Endodermal cell (in vitro differentiated cells): ENCODE measurements around the gene SCRT2. TPM values are rescaled to one million over a fixed set of nuclear protein-coding genes. Genes with fewer than 3 reads are reported as not detected.

Experiments used
- DNase-seq: peaks from one replicate; pipeline ENCODE4 v3.0.0-alpha.2; 2017
- H3K27ac ChIP-seq: 2 replicates; pipeline ENCODE4 v1.5.1; 2013; ENCODE audit warnings: mild to moderate bottlenecking, low read depth, low read length, moderate library complexity
- H3K27me3 ChIP-seq: 2 replicates; pipeline ENCODE4 v1.6.1; 2013; ENCODE audit warnings: mild to moderate bottlenecking, low read length, moderate library complexity; ENCODE audit not compliant: insufficient read depth, control insufficient read depth, poor library complexity, severe bottlenecking
- H3K36me3 ChIP-seq: 2 replicates; pipeline ENCODE4 v1.7.0; 2013; ENCODE audit warnings: mild to moderate bottlenecking, low read length, moderate library complexity; ENCODE audit not compliant: control insufficient read depth, insufficient read depth
- H3K4me1 ChIP-seq: one replicate; pipeline ENCODE4 v1.7.0; 2013; ENCODE audit warnings: low read length; ENCODE audit not compliant: control insufficient read depth, insufficient read depth
- H3K4me3 ChIP-seq: 2 replicates; pipeline ENCODE4 v1.5.1; 2013; ENCODE audit warnings: mild to moderate bottlenecking, low read length, moderate library complexity
- H3K9ac ChIP-seq: 2 replicates; pipeline ENCODE4 v1.6.1; 2013; ENCODE audit warnings: mild to moderate bottlenecking, low read length, moderate library complexity; ENCODE audit not compliant: poor library complexity, severe bottlenecking; ENCODE audit errors: extremely low read depth
- H3K9me3 ChIP-seq: 2 replicates; pipeline ENCODE4 v1.6.1; 2013; ENCODE audit warnings: mild to moderate bottlenecking, low read length, moderate library complexity; ENCODE audit not compliant: control insufficient read depth
- H3K27ac Mint-ChIP-seq: 2 replicates; pipeline ENCODE4 v1.8.0; 2020; ENCODE audit warnings: mixed read lengths
- H3K27me3 Mint-ChIP-seq: 2 replicates; pipeline ENCODE4 v1.8.0; 2021; ENCODE audit warnings: mild to moderate bottlenecking, mixed read lengths; ENCODE audit not compliant: insufficient read depth
- H3K36me3 Mint-ChIP-seq: 2 replicates; pipeline ENCODE4 v1.8.0; 2020; ENCODE audit warnings: low read depth, mixed read lengths
- H3K4me1 Mint-ChIP-seq: 2 replicates; pipeline ENCODE4 v1.8.0; 2020; ENCODE audit warnings: mixed read lengths
- H3K4me3 Mint-ChIP-seq: 2 replicates; pipeline ENCODE4 v1.8.0; 2020; ENCODE audit warnings: mild to moderate bottlenecking, moderate library complexity, mixed read lengths
- H3K9me3 Mint-ChIP-seq: 2 replicates; pipeline ENCODE4 v1.8.0; 2020; ENCODE audit warnings: mild to moderate bottlenecking, mixed read lengths
- WGBS, 2 experiments: methylation state at CpG; one replicate each; pipeline versions ENCODE4 v1.1.5 to v1.1.7; 2013; ENCODE audit warnings: missing lambda C conversion rate in 2 of 2, mixed read lengths in 1 of 2; ENCODE audit not compliant: insufficient coverage in 1 of 2, insufficient read length in 1 of 2; 5-methylcytosine and 5-hydroxymethylcytosine counted together
- total RNA-seq, 2 donors: library from RNA; stranded (reverse); fragmentation: NEBNext Ultra II Directional in 1 of 2; extraction: Animal tissue kit (Norgen Biotek cat#: 25700) in 1 of 2; gene quantifications; 2 replicates in 1 of 2; 3 replicates in 1 of 2; pipeline ENCODE4 v1.2.1, GENCODE V29; 2021
- TF ChIP-seq, protein P1 (sequence below): fragments of 200-600 bp; sonication (generic); conservative IDR thresholded peaks from 2 replicates; pipeline ENCODE4 v1.5.0; 2021; ENCODE audit warnings: antibody characterized with exemption, mild to moderate bottlenecking

SCRT2 gene
- total RNA-seq, 2 donors from 2014 or later = not detected

DNA sequence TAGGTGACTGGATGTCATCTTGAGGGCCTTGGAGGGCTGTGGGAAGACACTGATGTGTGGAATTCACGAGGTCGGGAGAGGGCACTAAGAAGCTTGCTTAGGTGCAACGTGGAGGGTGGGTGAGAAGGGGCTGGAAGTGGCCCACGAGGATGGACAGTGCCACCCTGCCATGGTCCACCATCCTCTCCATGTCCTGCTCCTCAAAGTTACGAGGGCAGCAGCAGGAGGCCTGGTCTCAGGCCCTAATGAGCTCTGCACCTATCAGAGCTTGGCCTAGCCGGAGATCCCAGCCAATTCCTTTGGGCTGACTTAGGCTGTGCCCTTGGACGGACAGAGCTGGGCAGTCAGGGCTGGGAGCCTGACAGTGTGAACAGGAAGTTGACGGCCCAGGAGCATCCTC lies 27.8 kb upstream of the SCRT2 start:
- TF ChIP-seq, protein P1, sequence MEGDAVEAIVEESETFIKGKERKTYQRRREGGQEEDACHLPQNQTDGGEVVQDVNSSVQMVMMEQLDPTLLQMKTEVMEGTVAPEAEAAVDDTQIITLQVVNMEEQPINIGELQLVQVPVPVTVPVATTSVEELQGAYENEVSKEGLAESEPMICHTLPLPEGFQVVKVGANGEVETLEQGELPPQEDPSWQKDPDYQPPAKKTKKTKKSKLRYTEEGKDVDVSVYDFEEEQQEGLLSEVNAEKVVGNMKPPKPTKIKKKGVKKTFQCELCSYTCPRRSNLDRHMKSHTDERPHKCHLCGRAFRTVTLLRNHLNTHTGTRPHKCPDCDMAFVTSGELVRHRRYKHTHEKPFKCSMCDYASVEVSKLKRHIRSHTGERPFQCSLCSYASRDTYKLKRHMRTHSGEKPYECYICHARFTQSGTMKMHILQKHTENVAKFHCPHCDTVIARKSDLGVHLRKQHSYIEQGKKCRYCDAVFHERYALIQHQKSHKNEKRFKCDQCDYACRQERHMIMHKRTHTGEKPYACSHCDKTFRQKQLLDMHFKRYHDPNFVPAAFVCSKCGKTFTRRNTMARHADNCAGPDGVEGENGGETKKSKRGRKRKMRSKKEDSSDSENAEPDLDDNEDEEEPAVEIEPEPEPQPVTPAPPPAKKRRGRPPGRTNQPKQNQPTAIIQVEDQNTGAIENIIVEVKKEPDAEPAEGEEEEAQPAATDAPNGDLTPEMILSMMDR = no peak
- H3K27ac Mint-ChIP-seq = no peak overlapping the region
- H3K9me3 ChIP-seq = peaks cover 11% of the 10 kb centered on the region
- no peaks in the 10 kb centered on the region for H3K36me3 ChIP-seq
- no peaks in the 10 kb centered on the region for H3K36me3 Mint-ChIP-seq
- H3K27me3 ChIP-seq = no peaks in the 10 kb centered on the region
- peaks cover 3% of the 10 kb centered on the region for H3K4me1 ChIP-seq
- no peak overlapping the region for H3K27ac ChIP-seq
- peaks cover 4% of the 10 kb centered on the region for H3K9me3 Mint-ChIP-seq
- H3K4me3 ChIP-seq = no peak overlapping the region
- 84 to 88% methylated on average over 3 to 8 of the region's 8 CpGs for WGBS, 2 experiments
- no peak overlapping the region for H3K9ac ChIP-seq
- H3K4me1 Mint-ChIP-seq = peaks cover 2% of the 10 kb centered on the region
- H3K27me3 Mint-ChIP-seq = no peaks in the 10 kb centered on the region
- no peak for DNase-seq
- H3K4me3 Mint-ChIP-seq = no peak overlapping the region

DNA sequence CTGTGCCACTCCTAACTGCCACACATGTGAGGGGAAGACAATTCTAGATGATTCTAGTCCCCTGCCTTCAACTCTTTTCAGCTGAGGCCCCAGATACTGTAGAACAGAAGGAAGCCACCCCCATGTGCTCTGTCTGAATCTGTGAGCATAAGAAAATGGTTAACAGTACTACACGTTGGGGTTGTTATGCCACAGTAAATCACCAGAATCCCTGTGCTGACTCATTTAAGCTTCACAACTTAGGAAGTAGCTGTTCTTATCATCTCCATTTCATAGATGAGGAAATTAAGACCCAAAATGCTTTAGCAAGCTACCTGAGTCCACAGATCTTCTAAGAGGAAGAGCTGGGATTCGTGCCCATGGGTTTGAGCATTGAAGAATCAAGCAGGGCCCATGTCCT lies 27.4 kb upstream of the SCRT2 start:
- Histone ChIP-seq H3K4me1 (peaks cover 3% of the 10 kb centered on the region), H3K4me3 (no peak overlapping the region), H3K36me3 (no peaks in the 10 kb centered on the region), H3K27ac (no peak overlapping the region), H3K27me3 (no peaks in the 10 kb centered on the region), H3K9ac (no peak overlapping the region), H3K9me3 (peaks cover 8% of the 10 kb centered on the region)
- H3K4me1 Mint-ChIP-seq = peaks cover 6% of the 10 kb centered on the region
- DNase-seq = no peak
- H3K9me3 Mint-ChIP-seq = peaks cover 3% of the 10 kb centered on the region
- no peaks in the 10 kb centered on the region for H3K36me3 Mint-ChIP-seq
- H3K4me3 Mint-ChIP-seq = no peak overlapping the region
- no peak overlapping the region for H3K27ac Mint-ChIP-seq
- WGBS, 2 experiments = 77 to 90% methylated on average over 1 to 2 of the region's 2 CpGs
- TF ChIP-seq, protein P1 = no peak
- H3K27me3 Mint-ChIP-seq = no peaks in the 10 kb centered on the region

DNA sequence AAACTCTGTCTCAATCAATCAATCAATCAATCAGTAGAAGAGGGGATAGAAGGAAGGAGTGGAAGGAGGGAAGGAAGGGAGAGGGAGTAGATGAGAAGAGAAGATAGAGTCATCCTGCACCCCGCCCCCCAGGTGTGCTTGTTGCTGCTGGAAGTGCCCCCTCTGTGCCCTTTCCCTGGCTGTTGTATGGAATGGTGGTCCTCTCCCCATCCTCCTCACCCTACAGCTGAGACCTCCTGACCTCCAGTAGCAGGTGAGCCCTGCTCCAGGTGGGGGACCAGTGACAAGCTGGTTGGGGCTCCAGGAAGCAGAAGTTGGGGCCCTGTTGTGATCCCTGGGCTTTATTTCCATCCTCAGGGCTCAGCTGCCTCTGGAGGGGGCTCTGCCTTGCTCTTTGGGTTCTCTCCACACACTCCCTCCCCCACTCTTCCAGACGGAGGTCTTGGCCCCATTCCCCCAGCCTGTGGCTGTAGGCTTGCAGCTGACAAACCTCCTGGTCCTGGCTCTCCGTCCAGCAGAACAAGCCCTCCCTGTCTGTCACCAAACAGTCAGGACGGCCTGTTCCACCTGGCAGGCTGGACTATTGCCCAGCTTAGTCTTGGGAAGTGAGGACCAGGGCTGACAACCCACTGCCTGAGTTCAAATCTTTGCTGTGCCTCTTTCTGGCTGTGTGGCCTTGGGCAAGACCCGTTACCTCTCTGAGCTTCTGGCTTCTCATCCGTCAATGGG lies 26.0 kb upstream of the SCRT2 start:
- Histone ChIP-seq H3K36me3 (no peaks in the 10 kb centered on the region), H3K4me3 (no peak overlapping the region), H3K27ac (no peak overlapping the region), H3K9me3 (no peaks in the 10 kb centered on the region), H3K9ac (no peak overlapping the region), H3K4me1 (peaks cover 3% of the 10 kb centered on the region), H3K27me3 (no peaks in the 10 kb centered on the region)
- 80 to 88% methylated on average over 4 to 6 of the region's 6 CpGs for WGBS, 2 experiments
- Mint-ChIP-seq H3K9me3 (no peaks in the 10 kb centered on the region), H3K27me3 (no peaks in the 10 kb centered on the region), H3K36me3 (no peaks in the 10 kb centered on the region), H3K4me3 (no peak overlapping the region), H3K27ac (no peak overlapping the region), H3K4me1 (peaks cover 9% of the 10 kb centered on the region)
- DNase-seq = no peak
- TF ChIP-seq, protein P1 = no peak
